Fibroblast of lung (primary cell): ENCODE data around the gene KCTD2. TPM values are rescaled to one million over a fixed set of nuclear protein-coding genes. Genes with fewer than 3 reads are reported as not detected.

Source experiments
- DNase-seq, 2 donors: peaks; one replicate each; pipeline versions ENCODE4 v3.0.0 to v3.0.0-alpha.2; 2010; ENCODE audit warnings: low read depth in 2 of 2
- H2AFZ ChIP-seq: 2 replicates; pipeline ENCODE4 v1.5.1; 2012; ENCODE audit warnings: low read length, control low read depth, inconsistent platforms
- H3K27ac ChIP-seq: 2 replicates; pipeline ENCODE4 v1.5.1; 2011; ENCODE audit warnings: low read length, control low read depth; ENCODE audit not compliant: insufficient read depth
- H3K27me3 ChIP-seq: 2 replicates; pipeline ENCODE4 v1.5.1; 2011; ENCODE audit warnings: mild to moderate bottlenecking, low read length; ENCODE audit not compliant: control insufficient read depth, insufficient read depth
- H3K36me3 ChIP-seq: 2 replicates; pipeline ENCODE4 v1.5.1; 2011; ENCODE audit warnings: low read length; ENCODE audit not compliant: control insufficient read depth, insufficient read depth
- H3K4me1 ChIP-seq: 2 replicates; pipeline ENCODE4 v1.5.1; 2011; ENCODE audit warnings: low read length; ENCODE audit not compliant: control insufficient read depth, insufficient read depth; ENCODE audit errors: extremely low read depth
- H3K4me2 ChIP-seq: 2 replicates; pipeline ENCODE4 v1.5.1; 2011; ENCODE audit warnings: low read length, control low read depth; ENCODE audit not compliant: insufficient read depth; ENCODE audit errors: extremely low read depth
- H3K4me3 ChIP-seq, 4 experiments: fragments of 200-600 bp in 1 of 4; sonication (generic) in 1 of 4; replicated peaks in 1 of 4; 2 replicates each; pipeline ENCODE4 v1.5.1; 2011 to 2016; ENCODE audit warnings: low read length in 4 of 4, low read depth in 3 of 4, mild to moderate bottlenecking in 3 of 4, control low read depth in 2 of 4, inconsistent platforms in 1 of 4, mixed read lengths in 1 of 4; ENCODE audit not compliant: insufficient read depth in 1 of 4; ENCODE audit errors: control extremely low read depth in 1 of 4
- H3K79me2 ChIP-seq: 2 replicates; pipeline ENCODE4 v1.5.1; 2012; ENCODE audit warnings: mild to moderate bottlenecking, low read length, inconsistent platforms; ENCODE audit not compliant: control insufficient read depth, insufficient read depth
- H3K9ac ChIP-seq: 2 replicates; pipeline ENCODE4 v1.5.1; 2011; ENCODE audit warnings: mild to moderate bottlenecking, low read length, control low read depth; ENCODE audit not compliant: insufficient read depth
- H3K9me3 ChIP-seq: 2 replicates; pipeline ENCODE4 v1.5.1; 2012; ENCODE audit warnings: low read depth, low read length; ENCODE audit not compliant: control insufficient read depth, insufficient read depth
- H4K20me1 ChIP-seq: 2 replicates; pipeline ENCODE4 v1.5.1; 2011; ENCODE audit warnings: low read length; ENCODE audit not compliant: control insufficient read depth, insufficient read depth; ENCODE audit errors: extremely low read depth
- EZH2 ChIP-seq: IDR thresholded peaks from 2 replicates; pipeline ENCODE4 v1.5.1; 2012; ENCODE audit warnings: low read length, control low read depth, mild to moderate bottlenecking; ENCODE audit errors: missing control alignments
- polyA plus RNA-seq, 2 donors: library from polyadenylated mRNA; depleted of rRNA in 1 of 2; stranded (reverse) in 1 of 2; unstranded in 1 of 2; fragments of >200 nt; gene quantifications; 2 replicates each; pipeline ENCODE4 v1.2.1, GENCODE V29; 2011 to 2012; ENCODE audit warnings: missing spikeins in 1 of 2
- total RNA-seq: library from RNA; depleted of rRNA; stranded (reverse); fragments of >200 nt; gene quantifications from 2 replicates; pipeline ENCODE4 v1.2.1, GENCODE V29; 2014
- TF ChIP-seq, protein P1 (sequence below), 2 donors: IDR thresholded peaks in 1 of 2; conservative IDR thresholded peaks in 1 of 2; 1 replicate in 1 of 2; 2 replicates in 1 of 2; pipeline ENCODE4 v1.5.1; 2011 to 2012; ENCODE audit warnings: low read length in 2 of 2, control low read depth in 1 of 2, inconsistent platforms in 1 of 2, low read depth in 1 of 2, mild to moderate bottlenecking in 1 of 2

The KCTD2 gene
- total and polyA plus RNA-seq, 2 donors (not counting 1 experiment from before 2014, with no cell fraction given), result 17.7 to 29.5 TPM

- H3K4me3 ChIP-seq, result no peak overlapping the region
- no peak for TF ChIP-seq EZH2
- TF ChIP-seq, protein P1, sequence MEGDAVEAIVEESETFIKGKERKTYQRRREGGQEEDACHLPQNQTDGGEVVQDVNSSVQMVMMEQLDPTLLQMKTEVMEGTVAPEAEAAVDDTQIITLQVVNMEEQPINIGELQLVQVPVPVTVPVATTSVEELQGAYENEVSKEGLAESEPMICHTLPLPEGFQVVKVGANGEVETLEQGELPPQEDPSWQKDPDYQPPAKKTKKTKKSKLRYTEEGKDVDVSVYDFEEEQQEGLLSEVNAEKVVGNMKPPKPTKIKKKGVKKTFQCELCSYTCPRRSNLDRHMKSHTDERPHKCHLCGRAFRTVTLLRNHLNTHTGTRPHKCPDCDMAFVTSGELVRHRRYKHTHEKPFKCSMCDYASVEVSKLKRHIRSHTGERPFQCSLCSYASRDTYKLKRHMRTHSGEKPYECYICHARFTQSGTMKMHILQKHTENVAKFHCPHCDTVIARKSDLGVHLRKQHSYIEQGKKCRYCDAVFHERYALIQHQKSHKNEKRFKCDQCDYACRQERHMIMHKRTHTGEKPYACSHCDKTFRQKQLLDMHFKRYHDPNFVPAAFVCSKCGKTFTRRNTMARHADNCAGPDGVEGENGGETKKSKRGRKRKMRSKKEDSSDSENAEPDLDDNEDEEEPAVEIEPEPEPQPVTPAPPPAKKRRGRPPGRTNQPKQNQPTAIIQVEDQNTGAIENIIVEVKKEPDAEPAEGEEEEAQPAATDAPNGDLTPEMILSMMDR (conservative IDR thresholded peaks at IDR 0.05 in 1 of 2, IDR thresholded peaks at IDR 0.05 in 1 of 2; ENCODE audit: low read depth in 1 of 2, low read length in 2 of 2), result no peak
- no peak for DNase-seq
- no peak overlapping the region for H3K4me2 ChIP-seq
- no peaks in the 10 kb centered on the region for H3K79me2 ChIP-seq
- no peak overlapping the region for H2AFZ ChIP-seq
- no peaks in the 10 kb centered on the region for H3K9me3 ChIP-seq
- no peak overlapping the region for H3K27ac ChIP-seq
- H3K9ac ChIP-seq, result no peak overlapping the region
- no peaks in the 10 kb centered on the region for H3K36me3 ChIP-seq
- no peaks in the 10 kb centered on the region for H3K27me3 ChIP-seq
- peaks cover 2% of the 10 kb centered on the region for H3K4me1 ChIP-seq
- no peaks in the 10 kb centered on the region for H4K20me1 ChIP-seq
These were observed 16.9 kb upstream of the KCTD2 start for GRCh38 chr17:75030161-75030560.

- H3K27ac ChIP-seq, result peak overlapping the region; percentile 58
- H3K9me3 ChIP-seq, result no peaks in the 10 kb centered on the region
- H3K9ac ChIP-seq, result peak overlapping the region; percentile 11
- peak; percentile 81 to 85 for DNase-seq
- H3K27me3 ChIP-seq, result no peaks in the 10 kb centered on the region
- no peaks in the 10 kb centered on the region for H3K79me2 ChIP-seq
- H3K4me3 ChIP-seq, result peak overlapping the region in 3 of 4 experiments; percentile 40 to 85 (median 64)
- H3K4me1 ChIP-seq, result peaks cover 10% of the 10 kb centered on the region
- peak overlapping the region; percentile 89 for H3K4me2 ChIP-seq
- TF ChIP-seq EZH2, result no peak
- TF ChIP-seq, protein P1 (conservative IDR thresholded peaks at IDR 0.05 in 1 of 2, IDR thresholded peaks at IDR 0.05 in 1 of 2; ENCODE audit: low read depth in 1 of 2, low read length in 2 of 2), result no peak
- peak overlapping the region; percentile 73 for H2AFZ ChIP-seq
- H3K36me3 ChIP-seq, result no peaks in the 10 kb centered on the region
- no peaks in the 10 kb centered on the region for H4K20me1 ChIP-seq
These were observed 14.9 kb upstream of the KCTD2 start for GRCh38 chr17:75031972-75032719.

DNA sequence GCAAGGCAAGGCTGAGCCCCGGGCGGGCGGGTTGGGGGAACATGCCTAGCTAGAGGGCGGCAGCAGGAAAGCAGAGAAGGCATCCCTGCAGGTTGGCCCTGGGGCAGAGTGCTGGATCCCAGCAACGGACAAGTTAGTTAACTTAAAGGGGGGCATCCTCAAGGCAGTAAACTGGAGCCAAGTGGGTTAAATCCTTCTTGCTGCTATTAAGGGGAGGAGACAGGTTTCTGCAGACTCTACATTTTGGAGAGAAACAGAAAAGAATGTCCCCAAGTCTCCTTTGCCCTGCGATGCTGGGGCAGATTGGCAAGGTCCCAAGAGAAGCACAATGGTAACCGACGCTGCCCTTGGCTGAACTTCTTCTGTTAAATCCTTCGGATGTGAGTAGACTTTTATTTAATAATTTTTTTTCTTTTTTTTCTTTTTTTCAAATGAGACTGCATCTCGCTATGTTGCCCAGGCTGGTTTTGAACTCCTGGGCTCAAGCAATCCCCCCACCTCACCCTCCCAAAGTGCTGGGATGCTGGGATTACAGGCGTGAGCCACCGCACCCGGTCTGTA is 14.2 kb upstream of the KCTD2 start:
- DNase-seq, result peak in 1 of 2 donors; percentile 21
- Histone ChIP-seq H2AFZ (peak overlapping the region; percentile 73), H3K27me3 (no peaks in the 10 kb centered on the region), H4K20me1 (no peaks in the 10 kb centered on the region), H3K79me2 (no peaks in the 10 kb centered on the region), H3K27ac (peak overlapping the region; percentile 31), H3K36me3 (no peaks in the 10 kb centered on the region), H3K9ac (no peak overlapping the region), H3K4me1 (peaks cover 10% of the 10 kb centered on the region), H3K4me2 (peak overlapping the region; percentile 80), H3K9me3 (no peaks in the 10 kb centered on the region), H3K4me3 (peak overlapping the region; percentile 46 to 85 (median 66))
- TF ChIP-seq EZH2, result no peak
- TF ChIP-seq, protein P1 (conservative IDR thresholded peaks at IDR 0.05 in 1 of 2, IDR thresholded peaks at IDR 0.05 in 1 of 2; ENCODE audit: low read depth in 1 of 2, low read length in 2 of 2), result no peak
